Testis (tissue), 3 donors: ENCODE data around the gene TWIST2. TPM values are rescaled to one million over a fixed set of nuclear protein-coding genes. Genes with fewer than 3 reads are reported as not detected.

Experiments used
- DNase-seq: peaks from one replicate; pipeline ENCODE4 v3.0.0-alpha.2; 2019
- H3K27ac ChIP-seq, 2 donors: fragments of 200-600 bp; sonication (generic); one replicate each; pipeline ENCODE4 v1.5.1; 2019
- H3K27me3 ChIP-seq: fragments of 200-600 bp; sonication (generic); one replicate; pipeline ENCODE4 v1.5.1; 2019
- H3K36me3 ChIP-seq: fragments of 200-600 bp; sonication (generic); one replicate; pipeline ENCODE4 v1.5.1; 2017; ENCODE audit warnings: low read depth; ENCODE audit errors: missing control alignments
- H3K4me1 ChIP-seq: fragments of 200-600 bp; sonication (generic); one replicate; pipeline ENCODE4 v1.5.1; 2019
- H3K4me3 ChIP-seq, 2 donors: fragments of 200-600 bp; sonication (generic); one replicate each; pipeline ENCODE4 v1.5.1; 2017 to 2019
- H3K9me3 ChIP-seq: fragments of 200-600 bp; sonication (generic); one replicate; pipeline ENCODE4 v1.5.1; 2017
- CTCF ChIP-seq, 3 experiments: fragments of 450-650 bp in 2 of 3; fragments of 200-600 bp in 1 of 3; sonication (generic) in 1 of 3; IDR thresholded peaks; one replicate each; pipeline ENCODE4 v1.5.1; 2016 to 2019; ENCODE audit warnings: antibody characterized with exemption in 3 of 3, mild to moderate bottlenecking in 2 of 3, moderate library complexity in 1 of 3
- POLR2A ChIP-seq: fragments of 450-650 bp; IDR thresholded peaks from one replicate; pipeline ENCODE4 v1.6.1; 2017; ENCODE audit warnings: antibody characterized with exemption, mild to moderate bottlenecking, moderate library complexity
- WGBS, 2 donors: methylation state at CpG; one replicate each; pipeline ENCODE4 v1.1.5; 2018; 5-methylcytosine and 5-hydroxymethylcytosine counted together
- intact Hi-C: fragments of 100-400 bp; cut with DNase I; formaldehyde crosslinking; loops from one replicate; pipeline ENCODE4 v1.15.1; 2023; ENCODE audit warnings: low total_unique reads
- polyA plus RNA-seq: library from polyadenylated mRNA; stranded (reverse); fragments of 350-450 nt; fragmentation: Illumina TruSeq; extraction: RNeasy Lipid Tissue Mini Kit (QIAGEN cat#74804); gene quantifications from one replicate; pipeline ENCODE4 v1.2.3, GENCODE V29; 2014; ENCODE audit warnings: low read depth, low replicate concordance; ENCODE audit not compliant: insufficient read depth
- total RNA-seq, 2 donors: library from RNA; depleted of rRNA; stranded (reverse); fragments of >200 nt; gene quantifications; one replicate each; pipeline ENCODE4 v1.2.3, GENCODE V29; 2016

The TWIST2 gene
- total and polyA plus RNA-seq, 3 donors from 2014 or later = 5.0 to 11.3 (median 10.3) TPM

- 82 to 90% methylated on average over 10 to 16 of the region's 16 CpGs for WGBS, 2 donors
- Histone ChIP-seq H3K4me3 (no peak overlapping the region), H3K4me1 (no peaks in the 10 kb centered on the region), H3K27ac (no peak overlapping the region), H3K9me3 (no peaks in the 10 kb centered on the region), H3K27me3 (no peaks in the 10 kb centered on the region), H3K36me3 (no peaks in the 10 kb centered on the region)
- intact Hi-C loops = no loop called here
- TF ChIP-seq POLR2A = no peak
- no peak for TF ChIP-seq CTCF (IDR thresholded peaks at IDR 0.05)
- DNase-seq = no peak
These were observed 9.1 kb downstream of the TWIST2 start for GRCh38 chr2:238856713-238857567.

- H3K27ac ChIP-seq = no peak overlapping the region
- intact Hi-C loops = no loop called here
- no peaks in the 10 kb centered on the region for H3K36me3 ChIP-seq
- H3K9me3 ChIP-seq = no peaks in the 10 kb centered on the region
- no peak for DNase-seq
- WGBS, 2 donors = 87 to 96% methylated on average over 4 of the region's 4 CpGs
- H3K4me1 ChIP-seq = no peaks in the 10 kb centered on the region
- H3K27me3 ChIP-seq = no peaks in the 10 kb centered on the region
- H3K4me3 ChIP-seq = no peak overlapping the region
- TF ChIP-seq CTCF (IDR thresholded peaks at IDR 0.05) (no peak), POLR2A (no peak)
These were observed 10.1 kb downstream of the TWIST2 start for GRCh38 chr2:238857959-238858358.

GRCh38 chr2:238859636-238860347 is 11.9 kb downstream of the TWIST2 start:
- no peak for DNase-seq
- TF ChIP-seq POLR2A (no peak), CTCF (IDR thresholded peaks at IDR 0.05) (no peak)
- H3K27me3 ChIP-seq = no peaks in the 10 kb centered on the region
- H3K36me3 ChIP-seq = no peaks in the 10 kb centered on the region
- H3K4me1 ChIP-seq = peaks cover 13% of the 10 kb centered on the region
- no peaks in the 10 kb centered on the region for H3K9me3 ChIP-seq
- H3K4me3 ChIP-seq = no peak overlapping the region
- 81 to 87% methylated on average over 9 to 14 of the region's 14 CpGs for WGBS, 2 donors
- intact Hi-C loops = no loop called here
- H3K27ac ChIP-seq = no peak overlapping the region

- intact Hi-C loops = no loop called here
- WGBS, 2 donors = 84 to 86% methylated on average over 21 of the region's 21 CpGs
- H3K4me3 ChIP-seq = no peak overlapping the region
- H3K4me1 ChIP-seq = peaks cover 15% of the 10 kb centered on the region
- no peaks in the 10 kb centered on the region for H3K36me3 ChIP-seq
- no peak overlapping the region for H3K27ac ChIP-seq
- no peaks in the 10 kb centered on the region for H3K27me3 ChIP-seq
- DNase-seq = no peak
- no peaks in the 10 kb centered on the region for H3K9me3 ChIP-seq
- TF ChIP-seq CTCF (IDR thresholded peaks at IDR 0.05) (no peak), POLR2A (no peak)
These were observed 13.3 kb downstream of the TWIST2 start for GRCh38 chr2:238861013-238861730.
